SK-N-SH (cell line): ENCODE data around the gene FAXDC2.

Experiments used
- EP300 ChIP-seq, 2 experiments: IDR thresholded peaks; 2 replicates each; pipeline versions ENCODE4 v1.4.0 to v1.6.1; 2012; ENCODE audit warnings: borderline replicate concordance in 1 of 2, low read depth in 1 of 2, low read length in 1 of 2
- FOXM1 ChIP-seq: IDR thresholded peaks from 2 replicates; pipeline ENCODE4 v1.4.0; 2012; ENCODE audit warnings: low read depth, mild to moderate bottlenecking
- JUND ChIP-seq: IDR thresholded peaks from 2 replicates; pipeline ENCODE4 v1.4.0; 2012
- NFIC ChIP-seq: IDR thresholded peaks from 2 replicates; pipeline ENCODE4 v1.4.0; 2012; ENCODE audit warnings: borderline replicate concordance
- POLR2AphosphoS5 ChIP-seq: IDR thresholded peaks from 2 replicates; pipeline ENCODE4 v1.6.1; 2012; ENCODE audit warnings: low read depth, low read length
- SMC3 ChIP-seq: IDR thresholded peaks from 2 replicates; pipeline ENCODE4 v1.6.1; 2012; ENCODE audit warnings: low read depth, low read length, improper control_type of control experiment
- TF ChIP-seq, protein P1 (sequence below): fragments of 200-600 bp; sonication (generic); IDR thresholded peaks from 2 replicates; pipeline ENCODE4 v1.6.1; 2017; ENCODE audit warnings: antibody characterized with exemption, mild to moderate bottlenecking, moderate library complexity
- TF ChIP-seq, protein P2 (sequence below): IDR thresholded peaks from 2 replicates; pipeline ENCODE4 v1.4.0; 2012; ENCODE audit warnings: low read depth
- TF ChIP-seq, protein P3 (sequence below): IDR thresholded peaks from 2 replicates; pipeline ENCODE4; 2012

DNA sequence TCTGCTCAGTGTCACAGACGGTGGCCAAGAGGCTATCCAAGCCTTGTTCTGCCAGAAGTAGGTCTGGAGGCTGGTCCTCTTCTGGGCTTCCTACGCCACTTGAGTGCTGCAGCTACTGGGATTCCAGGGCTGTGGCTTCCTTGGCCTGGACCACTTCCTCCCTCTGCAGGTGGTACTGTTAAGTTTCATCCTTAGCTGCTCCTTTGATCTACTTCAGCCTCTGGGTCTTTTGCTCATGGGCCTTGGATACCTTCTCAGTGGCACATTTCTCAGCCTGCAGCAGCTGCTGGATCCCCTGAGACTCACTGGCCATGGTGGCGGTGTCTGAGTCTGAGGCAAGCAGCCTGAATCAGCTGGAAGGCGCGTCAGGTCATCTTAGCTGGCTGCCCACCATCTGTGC is 18.3 kb upstream of the FAXDC2 start:
- TF ChIP-seq, protein P1, sequence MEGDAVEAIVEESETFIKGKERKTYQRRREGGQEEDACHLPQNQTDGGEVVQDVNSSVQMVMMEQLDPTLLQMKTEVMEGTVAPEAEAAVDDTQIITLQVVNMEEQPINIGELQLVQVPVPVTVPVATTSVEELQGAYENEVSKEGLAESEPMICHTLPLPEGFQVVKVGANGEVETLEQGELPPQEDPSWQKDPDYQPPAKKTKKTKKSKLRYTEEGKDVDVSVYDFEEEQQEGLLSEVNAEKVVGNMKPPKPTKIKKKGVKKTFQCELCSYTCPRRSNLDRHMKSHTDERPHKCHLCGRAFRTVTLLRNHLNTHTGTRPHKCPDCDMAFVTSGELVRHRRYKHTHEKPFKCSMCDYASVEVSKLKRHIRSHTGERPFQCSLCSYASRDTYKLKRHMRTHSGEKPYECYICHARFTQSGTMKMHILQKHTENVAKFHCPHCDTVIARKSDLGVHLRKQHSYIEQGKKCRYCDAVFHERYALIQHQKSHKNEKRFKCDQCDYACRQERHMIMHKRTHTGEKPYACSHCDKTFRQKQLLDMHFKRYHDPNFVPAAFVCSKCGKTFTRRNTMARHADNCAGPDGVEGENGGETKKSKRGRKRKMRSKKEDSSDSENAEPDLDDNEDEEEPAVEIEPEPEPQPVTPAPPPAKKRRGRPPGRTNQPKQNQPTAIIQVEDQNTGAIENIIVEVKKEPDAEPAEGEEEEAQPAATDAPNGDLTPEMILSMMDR: no peak
- TF ChIP-seq JUND (no peak), EP300 (IDR thresholded peaks at IDR 0.05; ENCODE audit: borderline replicate concordance in 1 of 2, low read depth in 1 of 2, low read length in 1 of 2) (no peak), SMC3 (peak; percentile 14; the same call in 1 of the 2 replicates), POLR2AphosphoS5 (no peak), NFIC (no peak), FOXM1 (no peak)
- TF ChIP-seq, protein P2, sequence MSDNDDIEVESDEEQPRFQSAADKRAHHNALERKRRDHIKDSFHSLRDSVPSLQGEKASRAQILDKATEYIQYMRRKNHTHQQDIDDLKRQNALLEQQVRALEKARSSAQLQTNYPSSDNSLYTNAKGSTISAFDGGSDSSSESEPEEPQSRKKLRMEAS: no peak
- TF ChIP-seq, protein P3, sequence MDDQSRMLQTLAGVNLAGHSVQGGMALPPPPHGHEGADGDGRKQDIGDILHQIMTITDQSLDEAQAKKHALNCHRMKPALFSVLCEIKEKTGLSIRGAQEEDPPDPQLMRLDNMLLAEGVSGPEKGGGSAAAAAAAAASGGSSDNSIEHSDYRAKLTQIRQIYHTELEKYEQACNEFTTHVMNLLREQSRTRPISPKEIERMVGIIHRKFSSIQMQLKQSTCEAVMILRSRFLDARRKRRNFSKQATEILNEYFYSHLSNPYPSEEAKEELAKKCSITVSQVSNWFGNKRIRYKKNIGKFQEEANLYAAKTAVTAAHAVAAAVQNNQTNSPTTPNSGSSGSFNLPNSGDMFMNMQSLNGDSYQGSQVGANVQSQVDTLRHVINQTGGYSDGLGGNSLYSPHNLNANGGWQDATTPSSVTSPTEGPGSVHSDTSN: no peak
